AG09319 (cell line): ENCODE results near the gene HEBP1.

Experiments used
- DNase-seq: peaks from one replicate; pipeline ENCODE4 v3.0.0-alpha.2; 2010; ENCODE audit warnings: low read depth; ENCODE audit errors: extremely low read depth
- TF ChIP-seq, protein P1 (sequence below): IDR thresholded peaks from 2 replicates; pipeline ENCODE4 v1.5.1; 2011; ENCODE audit warnings: low read depth, mild to moderate bottlenecking, inconsistent platforms, low read length, moderate library complexity

Gene HEBP1

DNA sequence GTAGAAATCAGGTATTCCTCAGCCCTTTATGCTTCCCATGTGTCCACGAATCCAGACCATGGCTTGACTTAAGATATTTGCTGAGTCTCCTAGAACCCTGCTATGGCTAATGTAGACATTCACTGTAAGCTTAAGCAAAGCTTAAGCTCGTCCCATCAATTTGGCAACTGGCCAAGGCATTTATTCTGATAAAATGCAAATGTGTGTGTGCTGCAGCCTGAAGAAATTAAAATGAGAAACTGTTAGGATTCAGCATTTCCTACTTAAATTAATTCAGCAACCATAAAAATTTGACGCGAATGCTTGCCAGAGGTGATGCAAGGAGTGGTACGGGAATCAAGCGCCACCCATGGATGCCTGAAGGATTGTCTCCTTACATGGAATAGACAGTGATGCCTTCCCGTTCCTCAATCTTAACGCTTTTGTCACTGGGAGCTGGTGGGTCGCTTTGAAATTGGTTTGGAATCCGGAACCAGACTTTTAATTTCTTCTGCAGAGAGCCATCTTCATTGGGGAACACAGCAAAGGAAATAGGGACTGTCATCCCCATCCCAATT lies 13.2 kb downstream of the HEBP1 start:
- TF ChIP-seq, protein P1, sequence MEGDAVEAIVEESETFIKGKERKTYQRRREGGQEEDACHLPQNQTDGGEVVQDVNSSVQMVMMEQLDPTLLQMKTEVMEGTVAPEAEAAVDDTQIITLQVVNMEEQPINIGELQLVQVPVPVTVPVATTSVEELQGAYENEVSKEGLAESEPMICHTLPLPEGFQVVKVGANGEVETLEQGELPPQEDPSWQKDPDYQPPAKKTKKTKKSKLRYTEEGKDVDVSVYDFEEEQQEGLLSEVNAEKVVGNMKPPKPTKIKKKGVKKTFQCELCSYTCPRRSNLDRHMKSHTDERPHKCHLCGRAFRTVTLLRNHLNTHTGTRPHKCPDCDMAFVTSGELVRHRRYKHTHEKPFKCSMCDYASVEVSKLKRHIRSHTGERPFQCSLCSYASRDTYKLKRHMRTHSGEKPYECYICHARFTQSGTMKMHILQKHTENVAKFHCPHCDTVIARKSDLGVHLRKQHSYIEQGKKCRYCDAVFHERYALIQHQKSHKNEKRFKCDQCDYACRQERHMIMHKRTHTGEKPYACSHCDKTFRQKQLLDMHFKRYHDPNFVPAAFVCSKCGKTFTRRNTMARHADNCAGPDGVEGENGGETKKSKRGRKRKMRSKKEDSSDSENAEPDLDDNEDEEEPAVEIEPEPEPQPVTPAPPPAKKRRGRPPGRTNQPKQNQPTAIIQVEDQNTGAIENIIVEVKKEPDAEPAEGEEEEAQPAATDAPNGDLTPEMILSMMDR = no peak

GRCh38 chr12:12985817-12986408 lies 14.2 kb downstream of the HEBP1 start:
- TF ChIP-seq, protein P1 = peak; percentile 39
- no peak for DNase-seq

More for the DNA sequence above, 13.2 kb downstream of the HEBP1 start:
- no peak for DNase-seq

GRCh38 chr12:12984149-12984548 lies 15.9 kb downstream of the HEBP1 start:
- TF ChIP-seq, protein P1 = no peak

GRCh38 chr12:12983420-12984035 lies 16.5 kb downstream of the HEBP1 start:
- peak; percentile 34 for DNase-seq

More at GRCh38 chr12:12984149-12984548, 15.9 kb downstream of the HEBP1 start:
- DNase-seq = no peak

GRCh38 chr12:12982331-12982730 lies 17.7 kb downstream of the HEBP1 start:
- TF ChIP-seq, protein P1 = no peak

More at GRCh38 chr12:12983420-12984035, 16.5 kb downstream of the HEBP1 start:
- TF ChIP-seq, protein P1 = peak; percentile 67

GRCh38 chr12:12979731-12980259 lies 20.3 kb downstream of the HEBP1 start:
- DNase-seq = peak; percentile 91
- TF ChIP-seq, protein P1 = no peak

More at GRCh38 chr12:12982331-12982730, 17.7 kb downstream of the HEBP1 start:
- DNase-seq = no peak

DNA sequence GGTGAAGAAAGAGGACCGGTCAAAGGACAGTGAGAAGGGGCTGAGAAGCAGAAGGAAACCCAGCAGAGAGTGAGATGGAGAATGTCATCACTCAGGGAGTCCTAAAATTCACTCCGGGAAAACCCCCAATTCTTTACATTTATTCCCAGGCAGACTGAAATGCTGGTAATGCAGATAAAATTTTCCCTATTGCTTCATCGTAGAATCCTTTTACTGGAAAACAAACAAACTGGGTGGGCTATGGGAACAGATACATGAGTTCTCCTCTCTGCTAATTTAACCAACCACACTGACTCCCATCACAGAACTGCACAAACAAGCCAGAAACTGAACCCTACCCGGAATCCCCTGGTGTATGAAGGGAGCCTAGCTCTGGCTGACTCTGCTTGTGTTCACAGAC lies 20.9 kb downstream of the HEBP1 start:
- DNase-seq = no peak
- TF ChIP-seq, protein P1 = no peak
